Measurements from ENCODE around the gene ATP6V0A1.

GRCh38 chr17:42526031-42526444 lies 67.4 kb downstream of the ATP6V0A1 start:
- no peak for TF ChIP-seq CTCF (IDR thresholded peaks at IDR 0.05)
- no peak for TF ChIP-seq EZH2 (IDR thresholded peaks at IDR 0.05)
- no peak for TF ChIP-seq EZH2phosphoT487 (IDR thresholded peaks at IDR 0.05)

Measured in neural progenitor cell (in vitro differentiated cells).